Fibroblast of skin of abdomen (primary cell): ENCODE data around the gene KIAA1549.

Experiments used
- DNase-seq: peaks from one replicate; pipeline ENCODE4 v3.0.0-alpha.2; 2013

KIAA1549 gene

DNA sequence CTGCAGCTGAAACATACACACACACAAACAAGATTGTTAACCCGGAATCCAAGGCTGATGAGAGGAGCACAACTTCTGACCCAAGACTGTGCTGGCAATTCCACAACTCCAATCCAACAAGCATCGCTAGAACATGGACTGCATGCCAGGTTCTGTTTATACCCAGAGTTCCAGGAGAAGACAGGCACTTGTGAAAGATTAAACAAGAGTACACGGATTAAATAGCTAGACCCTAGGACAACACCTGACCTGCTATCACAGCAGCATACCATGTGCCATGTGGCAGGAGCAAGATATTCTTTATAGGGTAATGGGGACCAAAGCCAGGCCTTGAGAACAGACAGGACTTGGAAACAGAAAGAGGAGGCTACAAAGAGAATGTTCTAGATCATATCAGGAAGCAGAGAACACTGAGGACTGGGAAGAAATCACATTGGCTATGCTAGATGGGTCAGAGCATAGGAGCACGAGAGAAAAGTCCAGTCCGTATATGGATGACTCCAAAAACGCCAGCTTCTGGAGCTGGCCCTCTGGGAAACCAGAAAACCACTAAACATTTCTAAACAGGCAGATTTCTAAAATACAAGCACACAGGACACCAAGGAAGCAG lies 99.5 kb downstream of the KIAA1549 start:
- no peak for DNase-seq

DNA sequence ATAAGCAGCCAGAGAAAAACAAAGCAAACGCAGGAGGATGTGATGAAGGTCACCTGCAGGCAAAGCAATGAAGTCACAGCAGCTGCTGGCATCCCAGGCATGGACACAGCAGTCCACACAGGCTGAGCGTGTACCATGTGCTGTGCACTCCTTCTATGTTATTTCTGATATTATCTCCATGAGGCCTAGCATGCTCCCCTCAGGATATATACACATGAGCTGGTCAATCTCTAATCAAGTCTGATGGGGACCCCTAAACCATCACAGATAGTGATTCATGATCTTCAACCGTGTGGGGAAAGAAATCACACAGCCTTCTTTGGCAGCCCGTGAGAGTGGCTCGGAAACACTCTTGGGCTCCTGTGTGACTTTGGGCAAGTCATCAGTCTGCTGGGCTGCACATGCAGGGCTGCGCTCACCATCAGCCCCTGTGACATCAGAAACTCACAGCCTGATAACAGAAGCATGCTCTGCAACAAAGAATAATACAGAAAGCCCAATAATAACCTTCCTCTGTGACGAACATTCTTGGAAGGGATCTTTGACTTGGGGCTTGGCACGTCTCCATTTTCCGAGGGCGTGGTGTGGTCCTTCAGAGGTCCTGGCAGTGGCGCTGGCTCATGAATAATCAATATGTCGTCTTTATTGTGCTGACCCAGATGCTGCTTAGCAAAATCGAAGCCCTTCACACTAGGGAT lies 100.2 kb downstream of the KIAA1549 start:
- no peak for DNase-seq

DNA sequence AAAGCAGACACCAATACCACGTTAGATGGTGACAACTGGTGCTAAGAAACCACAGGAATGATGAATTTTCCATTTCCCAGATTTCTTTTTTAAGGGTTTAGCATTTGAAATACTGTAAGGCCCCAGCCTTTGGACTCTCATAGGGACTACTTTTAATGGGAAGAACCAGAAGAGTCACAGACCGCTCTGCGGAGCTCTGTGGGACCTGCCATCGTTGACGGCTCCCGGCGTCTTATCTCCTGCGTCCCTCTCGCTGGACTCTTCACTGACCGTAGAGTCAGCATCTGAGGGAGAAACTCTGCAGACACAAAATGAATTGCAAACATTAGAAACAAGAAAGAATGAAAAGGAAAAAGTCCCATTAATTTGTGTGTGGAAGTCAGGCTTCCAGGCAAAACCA lies 101.8 kb downstream of the KIAA1549 start:
- DNase-seq, result no peak

- no peak for DNase-seq
These were observed 102.3 kb downstream of the KIAA1549 start for GRCh38 chr7:138878856-138879255.

- DNase-seq, result no peak
These were observed 103.1 kb downstream of the KIAA1549 start for GRCh38 chr7:138878051-138878450.

GRCh38 chr7:138876326-138876725 lies 104.9 kb downstream of the KIAA1549 start:
- DNase-seq, result peak; percentile 23

GRCh38 chr7:138875794-138876193 lies 105.4 kb downstream of the KIAA1549 start:
- DNase-seq, result peak; percentile 84

DNA sequence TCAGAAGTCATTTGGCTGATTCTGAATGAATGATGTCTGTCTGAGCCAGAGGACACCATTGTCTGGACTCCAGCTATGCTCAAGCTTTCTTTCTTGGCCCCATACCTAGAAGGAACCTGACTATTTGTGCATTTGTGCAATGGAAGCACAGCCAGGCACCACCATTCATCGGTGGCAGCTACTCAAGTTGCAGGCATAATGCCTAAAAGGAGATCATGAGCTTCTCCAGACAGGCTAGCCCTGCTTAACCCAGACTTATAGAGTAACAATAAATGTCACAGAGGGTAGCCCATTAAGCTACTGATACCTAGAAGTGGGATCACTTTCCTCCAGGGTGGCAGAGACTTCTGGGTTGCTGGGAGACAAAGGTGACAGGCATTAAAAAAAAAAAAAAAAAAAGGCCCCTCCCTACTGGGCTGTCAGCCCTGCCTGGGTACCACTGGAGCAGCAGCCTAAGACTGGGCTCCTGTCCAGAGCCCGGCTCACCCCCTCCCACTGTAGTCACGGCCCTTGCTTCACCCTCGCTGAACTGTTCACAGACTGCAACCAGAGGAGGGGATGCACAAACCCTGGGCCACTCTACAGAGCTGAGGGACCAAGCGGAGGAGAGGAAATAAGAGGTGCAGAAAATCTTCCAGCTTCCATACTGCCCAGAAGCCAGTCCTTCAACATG lies 107.8 kb downstream of the KIAA1549 start:
- DNase-seq, result no peak

GRCh38 chr7:138872576-138872975 lies 108.6 kb downstream of the KIAA1549 start:
- peak; percentile 25 for DNase-seq

- no peak for DNase-seq
These were observed 109.4 kb downstream of the KIAA1549 start for GRCh38 chr7:138871814-138872090.

DNA sequence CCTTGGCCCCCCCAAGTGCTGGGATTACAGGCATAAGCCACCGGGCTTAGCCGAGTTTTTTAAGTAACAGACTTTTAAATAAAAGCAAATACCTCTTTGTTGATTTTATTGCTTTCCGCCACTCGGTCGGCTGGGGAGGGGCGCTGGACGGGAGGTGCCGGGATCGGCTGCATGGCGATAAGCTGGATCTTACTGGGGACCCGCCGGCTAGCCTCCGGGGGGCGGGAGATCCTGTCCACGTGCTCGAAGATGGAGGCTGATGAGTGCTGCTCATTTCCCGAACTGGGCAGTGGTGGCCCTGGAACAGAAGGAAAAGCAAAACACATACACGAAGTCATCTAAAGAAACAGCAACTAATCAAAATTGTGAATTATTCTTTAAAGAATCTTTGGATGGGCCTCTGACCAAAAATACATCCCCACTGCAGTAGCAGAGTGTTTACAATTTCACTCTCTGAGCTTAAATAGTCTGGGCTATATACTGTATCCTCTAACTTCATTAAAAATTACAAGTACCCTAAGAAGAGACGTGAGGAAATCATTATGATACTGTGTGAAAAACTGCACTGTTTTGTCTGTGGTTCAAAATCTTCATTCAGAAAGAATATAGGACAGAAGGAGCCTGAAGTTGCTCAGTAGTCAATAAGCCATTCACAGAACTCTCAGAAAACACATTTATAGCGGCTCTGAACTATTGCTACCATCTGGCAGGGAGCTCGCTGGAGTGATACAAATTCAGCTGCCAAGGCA lies 110.0 kb downstream of the KIAA1549 start:
- no peak for DNase-seq

DNA sequence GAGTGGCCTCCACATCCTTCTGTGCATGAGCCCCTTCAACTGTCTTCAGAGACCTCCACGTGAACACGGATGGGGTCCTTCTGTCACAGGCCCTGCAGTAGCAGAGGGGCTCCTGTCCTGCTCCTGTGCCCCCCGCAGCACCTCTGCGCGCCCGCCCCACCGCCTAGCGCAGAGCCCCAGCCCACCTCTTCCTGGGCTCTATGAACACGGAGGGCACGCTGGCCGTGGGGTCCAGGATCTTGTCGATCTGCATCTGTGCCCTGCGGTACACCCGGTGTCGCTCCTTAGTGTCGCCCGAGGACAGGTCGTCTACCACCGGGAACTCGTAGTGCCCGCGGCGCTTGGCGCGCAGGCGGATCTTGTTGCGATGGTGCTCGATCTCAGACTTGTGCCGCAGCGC lies 111.8 kb downstream of the KIAA1549 start:
- DNase-seq, result no peak

- no peak for DNase-seq
These were observed 112.5 kb downstream of the KIAA1549 start for GRCh38 chr7:138868711-138869110.

DNA sequence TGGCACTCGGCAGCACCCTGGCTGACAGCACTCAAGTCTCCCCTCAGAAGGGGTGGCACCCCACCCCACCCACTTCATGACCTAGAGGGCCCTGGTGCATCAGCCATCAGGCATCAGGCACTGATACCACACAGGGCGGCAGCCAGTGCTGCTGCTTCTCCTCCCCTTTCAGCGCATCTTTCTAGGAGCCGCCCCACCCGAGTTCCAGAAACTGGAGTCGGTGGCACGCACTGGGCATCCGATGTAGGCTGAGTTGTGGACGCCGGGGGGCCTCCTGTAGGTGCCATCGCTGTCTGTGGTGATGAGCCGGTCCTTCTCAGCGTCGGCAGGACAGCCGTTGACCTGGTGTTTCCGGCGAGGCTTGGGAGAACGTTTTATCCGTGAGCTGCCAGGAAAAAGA lies 113.4 kb downstream of the KIAA1549 start:
- no peak for DNase-seq

- DNase-seq, result no peak
These were observed 114.8 kb downstream of the KIAA1549 start for GRCh38 chr7:138866353-138866752.

- DNase-seq, result no peak
These were observed 115.3 kb downstream of the KIAA1549 start for GRCh38 chr7:138865843-138866242.

GRCh38 chr7:138864667-138865066 lies 116.5 kb downstream of the KIAA1549 start:
- peak; percentile 79 for DNase-seq

GRCh38 chr7:138863931-138864330 lies 117.3 kb downstream of the KIAA1549 start:
- DNase-seq, result no peak

GRCh38 chr7:138861051-138861450 lies 120.1 kb downstream of the KIAA1549 start:
- DNase-seq, result no peak

DNA sequence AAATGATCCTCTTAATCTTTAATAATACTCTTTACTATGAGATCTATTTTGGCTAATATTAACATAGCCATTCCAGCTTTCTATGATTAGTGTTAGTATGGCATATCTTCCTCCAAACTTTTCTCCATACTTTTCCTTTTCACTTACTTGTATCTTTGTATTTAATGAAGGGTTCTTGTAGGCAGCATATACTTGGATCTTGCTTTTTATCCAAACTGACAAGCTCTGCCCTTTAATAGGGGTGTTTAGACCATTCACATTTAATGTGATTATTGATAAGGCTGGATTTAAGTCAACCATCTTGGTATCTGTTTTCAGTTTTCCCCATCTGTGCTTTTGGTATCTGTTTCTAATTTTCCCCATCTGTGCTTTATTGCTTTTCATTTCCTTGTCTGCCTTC lies 123.5 kb downstream of the KIAA1549 start:
- DNase-seq, result no peak

GRCh38 chr7:138854115-138854645 lies 127.0 kb downstream of the KIAA1549 start:
- no peak for DNase-seq

- no peak for DNase-seq
These were observed 127.7 kb downstream of the KIAA1549 start for GRCh38 chr7:138853448-138853847.

- no peak for DNase-seq
These were observed 128.7 kb downstream of the KIAA1549 start for GRCh38 chr7:138852469-138852868.
